HEK293 (cell line): ENCODE data around the gene TTC33.

Source experiments
- TF ChIP-seq, protein P1 (sequence below): fragments of 450-650 bp; formaldehyde crosslinking; IDR thresholded peaks from 2 replicates; pipeline ENCODE4 v1.5.1; 2016; ENCODE audit warnings: missing biosample characterization, missing genetic modification characterization
- TF ChIP-seq, protein P2 (sequence below): fragments of 450-650 bp; formaldehyde crosslinking; IDR thresholded peaks from 2 replicates; pipeline ENCODE4 v1.5.1; 2016; ENCODE audit warnings: missing biosample characterization, missing genetic modification characterization

DNA sequence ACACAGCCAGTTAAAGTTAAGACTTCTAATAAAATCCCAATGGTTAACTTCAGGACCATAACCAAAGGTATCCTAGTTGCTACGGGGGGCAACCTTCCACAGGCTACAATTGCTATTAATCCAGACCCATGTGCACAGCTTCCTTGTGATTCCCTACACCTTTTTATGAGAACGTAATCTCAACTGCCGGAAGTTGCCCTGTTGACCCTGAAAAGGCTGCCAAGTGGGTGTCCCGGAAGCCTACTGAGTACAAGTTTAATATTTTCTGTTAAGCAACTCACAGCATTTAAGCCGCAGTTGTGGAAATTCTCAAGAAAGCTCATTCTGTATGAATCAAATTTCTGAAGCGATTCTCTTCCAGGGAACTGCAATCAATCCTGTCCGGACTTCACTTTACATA lies 124.5 kb downstream of the TTC33 start:
- TF ChIP-seq, protein P1, sequence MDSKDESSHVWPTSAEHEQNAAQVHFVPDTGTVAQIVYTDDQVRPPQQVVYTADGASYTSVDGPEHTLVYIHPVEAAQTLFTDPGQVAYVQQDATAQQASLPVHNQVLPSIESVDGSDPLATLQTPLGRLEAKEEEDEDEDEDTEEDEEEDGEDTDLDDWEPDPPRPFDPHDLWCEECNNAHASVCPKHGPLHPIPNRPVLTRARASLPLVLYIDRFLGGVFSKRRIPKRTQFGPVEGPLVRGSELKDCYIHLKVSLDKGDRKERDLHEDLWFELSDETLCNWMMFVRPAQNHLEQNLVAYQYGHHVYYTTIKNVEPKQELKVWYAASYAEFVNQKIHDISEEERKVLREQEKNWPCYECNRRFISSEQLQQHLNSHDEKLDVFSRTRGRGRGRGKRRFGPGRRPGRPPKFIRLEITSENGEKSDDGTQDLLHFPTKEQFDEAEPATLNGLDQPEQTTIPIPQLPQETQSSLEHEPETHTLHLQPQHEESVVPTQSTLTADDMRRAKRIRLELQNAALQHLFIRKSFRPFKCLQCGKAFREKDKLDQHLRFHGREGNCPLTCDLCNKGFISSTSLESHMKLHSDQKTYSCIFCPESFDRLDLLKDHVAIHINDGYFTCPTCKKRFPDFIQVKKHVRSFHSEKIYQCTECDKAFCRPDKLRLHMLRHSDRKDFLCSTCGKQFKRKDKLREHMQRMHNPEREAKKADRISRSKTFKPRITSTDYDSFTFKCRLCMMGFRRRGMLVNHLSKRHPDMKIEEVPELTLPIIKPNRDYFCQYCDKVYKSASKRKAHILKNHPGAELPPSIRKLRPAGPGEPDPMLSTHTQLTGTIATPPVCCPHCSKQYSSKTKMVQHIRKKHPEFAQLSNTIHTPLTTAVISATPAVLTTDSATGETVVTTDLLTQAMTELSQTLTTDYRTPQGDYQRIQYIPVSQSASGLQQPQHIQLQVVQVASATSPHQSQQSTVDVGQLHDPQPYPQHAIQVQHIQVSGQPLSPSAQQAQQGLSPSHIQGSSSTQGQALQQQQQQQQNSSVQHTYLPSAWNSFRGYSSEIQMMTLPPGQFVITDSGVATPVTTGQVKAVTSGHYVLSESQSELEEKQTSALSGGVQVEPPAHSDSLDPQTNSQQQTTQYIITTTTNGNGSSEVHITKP (tag by site-specific recombination), result no peak
- TF ChIP-seq, protein P2, sequence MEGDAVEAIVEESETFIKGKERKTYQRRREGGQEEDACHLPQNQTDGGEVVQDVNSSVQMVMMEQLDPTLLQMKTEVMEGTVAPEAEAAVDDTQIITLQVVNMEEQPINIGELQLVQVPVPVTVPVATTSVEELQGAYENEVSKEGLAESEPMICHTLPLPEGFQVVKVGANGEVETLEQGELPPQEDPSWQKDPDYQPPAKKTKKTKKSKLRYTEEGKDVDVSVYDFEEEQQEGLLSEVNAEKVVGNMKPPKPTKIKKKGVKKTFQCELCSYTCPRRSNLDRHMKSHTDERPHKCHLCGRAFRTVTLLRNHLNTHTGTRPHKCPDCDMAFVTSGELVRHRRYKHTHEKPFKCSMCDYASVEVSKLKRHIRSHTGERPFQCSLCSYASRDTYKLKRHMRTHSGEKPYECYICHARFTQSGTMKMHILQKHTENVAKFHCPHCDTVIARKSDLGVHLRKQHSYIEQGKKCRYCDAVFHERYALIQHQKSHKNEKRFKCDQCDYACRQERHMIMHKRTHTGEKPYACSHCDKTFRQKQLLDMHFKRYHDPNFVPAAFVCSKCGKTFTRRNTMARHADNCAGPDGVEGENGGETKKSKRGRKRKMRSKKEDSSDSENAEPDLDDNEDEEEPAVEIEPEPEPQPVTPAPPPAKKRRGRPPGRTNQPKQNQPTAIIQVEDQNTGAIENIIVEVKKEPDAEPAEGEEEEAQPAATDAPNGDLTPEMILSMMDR (tag by site-specific recombination), result no peak
